Dedifferentiated amniotic fluid mesenchymal stem cell (primary cell): Measurements from ENCODE around the gene RHD.
"Not testable (repeated sequence)": the region's sequence is repeated elsewhere in the genome, so short reads cannot be mapped to it uniquely, and the experiment has no call there.

Experiments
- DNase-seq: peaks from one replicate; pipeline ENCODE4 v3.0.0-alpha.2; 2016; ENCODE audit errors: extremely low spot score

The RHD gene

GRCh38 chr1:25356441-25356840 lies 84.1 kb downstream of the RHD start:
- DNase-seq = no peak

- peak; percentile 30 for DNase-seq
Observed at GRCh38 chr1:25356848-25357247, 84.5 kb downstream of the RHD start.

- DNase-seq = no peak
Observed at GRCh38 chr1:25360596-25361581, 88.6 kb downstream of the RHD start.

GRCh38 chr1:25361901-25362300 lies 89.6 kb downstream of the RHD start:
- no peak for DNase-seq

GRCh38 chr1:25362634-25363559 lies 90.6 kb downstream of the RHD start:
- DNase-seq = not testable (repeated sequence)

GRCh38 chr1:25369241-25369640 lies 96.9 kb downstream of the RHD start:
- no peak for DNase-seq

- not testable (repeated sequence) for DNase-seq
Observed at GRCh38 chr1:25369691-25370271, 97.5 kb downstream of the RHD start.

GRCh38 chr1:25371757-25372156 lies 99.4 kb downstream of the RHD start:
- DNase-seq = not testable (repeated sequence)

GRCh38 chr1:25378367-25378766 lies 106.1 kb downstream of the RHD start:
- not testable (repeated sequence) for DNase-seq
